SK-N-SH (cell line): ENCODE measurements around the gene GJA5.

Source experiments
- CTCF ChIP-seq: fragments of 200-600 bp; sonication (generic); IDR thresholded peaks from 2 replicates; pipeline ENCODE4 v1.6.1; 2017; ENCODE audit warnings: antibody characterized with exemption, mild to moderate bottlenecking, moderate library complexity
- EP300 ChIP-seq, 2 experiments: IDR thresholded peaks; 2 replicates each; pipeline versions ENCODE4 v1.4.0 to v1.6.1; 2012; ENCODE audit warnings: borderline replicate concordance in 1 of 2, low read depth in 1 of 2, low read length in 1 of 2
- EZH2phosphoT487 ChIP-seq: fragments of 200-600 bp; sonication (generic); IDR thresholded peaks from 2 replicates; pipeline ENCODE4 v1.6.1; 2017; ENCODE audit warnings: low read depth, mixed run types, mild to moderate bottlenecking, antibody characterized with exemption, moderate library complexity, borderline replicate concordance
- GATA2 ChIP-seq: sonication (generic); formaldehyde crosslinking; IDR thresholded peaks from 2 replicates; pipeline ENCODE4 v1.5.0; 2020; ENCODE audit warnings: mild to moderate bottlenecking, missing genetic modification reagents
- NFIC ChIP-seq: IDR thresholded peaks from 2 replicates; pipeline ENCODE4 v1.4.0; 2012; ENCODE audit warnings: borderline replicate concordance
- POLR2AphosphoS5 ChIP-seq: IDR thresholded peaks from 2 replicates; pipeline ENCODE4 v1.6.1; 2012; ENCODE audit warnings: low read depth, low read length
- RCOR1 ChIP-seq: fragments of 150-350 bp; IDR thresholded peaks from 2 replicates; pipeline ENCODE4 v1.6.1; 2017; ENCODE audit warnings: antibody characterized with exemption, low read length
- REST ChIP-seq: IDR thresholded peaks from 2 replicates; pipeline ENCODE4 v1.6.1; 2012; ENCODE audit warnings: mild to moderate bottlenecking, low read depth, low read length, moderate library complexity
- SIN3A ChIP-seq: IDR thresholded peaks from 2 replicates; pipeline ENCODE4 v1.6.1; 2012; ENCODE audit warnings: low read depth, mild to moderate bottlenecking, low read length, moderate library complexity, borderline replicate concordance
- SMC3 ChIP-seq: IDR thresholded peaks from 2 replicates; pipeline ENCODE4 v1.6.1; 2012; ENCODE audit warnings: low read depth, low read length, improper control_type of control experiment
- TEAD4 ChIP-seq: IDR thresholded peaks from 2 replicates; pipeline ENCODE4 v1.4.0; 2012; ENCODE audit warnings: mild to moderate bottlenecking, borderline replicate concordance; ENCODE audit not compliant: insufficient read depth
- USF1 ChIP-seq: IDR thresholded peaks from 2 replicates; pipeline ENCODE4 v1.4.0; 2012; ENCODE audit warnings: low read depth, borderline replicate concordance
- YY1 ChIP-seq: IDR thresholded peaks from 2 replicates; pipeline ENCODE4 v1.4.0; 2012; ENCODE audit warnings: low read depth, mild to moderate bottlenecking
- ZBTB33 ChIP-seq: IDR thresholded peaks from 2 replicates; pipeline ENCODE4 v1.4.0; 2012; ENCODE audit warnings: low read depth, borderline replicate concordance

GRCh38 chr1:147794570-147794969 lies 34.2 kb upstream of the GJA5 start:
- TF ChIP-seq SIN3A, result no peak
- TF ChIP-seq CTCF, result no peak
- TF ChIP-seq EP300 (IDR thresholded peaks at IDR 0.05; ENCODE audit: borderline replicate concordance in 1 of 2, low read depth in 1 of 2, low read length in 1 of 2), result no peak
- TF ChIP-seq POLR2AphosphoS5, result no peak
- no peak for TF ChIP-seq ZBTB33
- no peak for TF ChIP-seq RCOR1
- TF ChIP-seq EZH2phosphoT487, result no peak
- TF ChIP-seq YY1, result no peak
- no peak for TF ChIP-seq REST
- no peak for TF ChIP-seq SMC3
- no peak for TF ChIP-seq NFIC
- no peak for TF ChIP-seq TEAD4
- no peak for TF ChIP-seq USF1
- no peak for TF ChIP-seq GATA2
